Activated T-helper 2 cell treated with anti-CD3 and anti-CD28 coated beads, Interferon-gamma antibody, Interleukin-2, Interleukin-4, amounts not matched to agents 10 μg/mL and 5 μg/mL and 100 μg/mL, durations not matched to agents 14 hours and 24 hours and 36 hours (primary cell): ENCODE data around the gene GPR149. TPM values are rescaled to one million over a fixed set of nuclear protein-coding genes. Genes with fewer than 3 reads are reported as not detected.

Experiments used
- DNase-seq: peaks from one replicate; pipeline ENCODE4 v3.0.0; 2021; ENCODE audit warnings: low spot score
- H3K27ac Mint-ChIP-seq: one replicate; pipeline ENCODE4 v1.8.0; 2021; ENCODE audit warnings: mixed read lengths
- H3K27me3 Mint-ChIP-seq: one replicate; pipeline ENCODE4 v1.8.0; 2021; ENCODE audit warnings: low read depth, mixed read lengths
- H3K36me3 Mint-ChIP-seq: one replicate; pipeline ENCODE4 v1.8.0; 2021; ENCODE audit warnings: low read depth, mixed read lengths
- H3K4me1 Mint-ChIP-seq: one replicate; pipeline ENCODE4 v1.8.0; 2021; ENCODE audit warnings: low read depth, mixed read lengths
- H3K4me3 Mint-ChIP-seq: one replicate; pipeline ENCODE4 v1.8.0; 2021; ENCODE audit warnings: low read depth, mild to moderate bottlenecking, moderate library complexity, mixed read lengths
- H3K9me3 Mint-ChIP-seq: one replicate; pipeline ENCODE4 v1.8.0; 2021; ENCODE audit warnings: mixed read lengths
- intact Hi-C: fragments of 100-400 bp; cut with micrococcal nuclease; formaldehyde crosslinking; loops from one replicate; pipeline ENCODE4 v1.15.1; 2023
- total RNA-seq: library from RNA; stranded (reverse); gene quantifications from 2 replicates; pipeline ENCODE4 v1.2.3, GENCODE V29; 2022

GPR149 gene
- total RNA-seq, 1 donor from 2014 or later, result not detected

GRCh38 chr3:154389861-154390260, 40.1 kb downstream of the GPR149 start:
- Mint-ChIP-seq H3K9me3 (no peaks in the 10 kb centered on the region), H3K4me3 (no peak overlapping the region), H3K36me3 (no peaks in the 10 kb centered on the region), H3K4me1 (no peaks in the 10 kb centered on the region), H3K27me3 (peaks cover 10% of the 10 kb centered on the region), H3K27ac (no peak overlapping the region)
- intact Hi-C loops, result no loop called here
- DNase-seq, result no peak

- Mint-ChIP-seq H3K9me3 (no peaks in the 10 kb centered on the region), H3K4me3 (no peak overlapping the region), H3K27ac (no peak overlapping the region), H3K4me1 (no peaks in the 10 kb centered on the region), H3K36me3 (no peaks in the 10 kb centered on the region), H3K27me3 (no peaks in the 10 kb centered on the region)
- intact Hi-C loops, result no loop called here
- no peak for DNase-seq
Measured at GRCh38 chr3:154384479-154384878, 45.5 kb downstream of the GPR149 start.

- Mint-ChIP-seq H3K27me3 (no peaks in the 10 kb centered on the region), H3K4me1 (no peaks in the 10 kb centered on the region), H3K27ac (no peak overlapping the region), H3K4me3 (no peak overlapping the region), H3K9me3 (no peaks in the 10 kb centered on the region), H3K36me3 (no peaks in the 10 kb centered on the region)
- intact Hi-C loops, result no loop called here
- DNase-seq, result no peak
Measured at GRCh38 chr3:154378311-154378710, 51.7 kb downstream of the GPR149 start.

GRCh38 chr3:154367221-154367620, 62.8 kb downstream of the GPR149 start:
- H3K27ac Mint-ChIP-seq, result no peak overlapping the region
- no peaks in the 10 kb centered on the region for H3K36me3 Mint-ChIP-seq
- no peak overlapping the region for H3K4me3 Mint-ChIP-seq
- intact Hi-C loops, result no loop called here
- no peaks in the 10 kb centered on the region for H3K9me3 Mint-ChIP-seq
- no peaks in the 10 kb centered on the region for H3K4me1 Mint-ChIP-seq
- no peak for DNase-seq
- H3K27me3 Mint-ChIP-seq, result peaks cover 1% of the 10 kb centered on the region

- H3K4me3 Mint-ChIP-seq, result no peak overlapping the region
- H3K9me3 Mint-ChIP-seq, result no peaks in the 10 kb centered on the region
- H3K4me1 Mint-ChIP-seq, result no peaks in the 10 kb centered on the region
- no peak for DNase-seq
- H3K27ac Mint-ChIP-seq, result no peak overlapping the region
- no peaks in the 10 kb centered on the region for H3K36me3 Mint-ChIP-seq
- peaks cover 1% of the 10 kb centered on the region for H3K27me3 Mint-ChIP-seq
- intact Hi-C loops, result no loop called here
Measured at GRCh38 chr3:154364849-154365248, 65.1 kb downstream of the GPR149 start.

GRCh38 chr3:154361099-154361498, 68.9 kb downstream of the GPR149 start:
- no peak overlapping the region for H3K4me3 Mint-ChIP-seq
- no peaks in the 10 kb centered on the region for H3K4me1 Mint-ChIP-seq
- no peaks in the 10 kb centered on the region for H3K9me3 Mint-ChIP-seq
- DNase-seq, result no peak
- H3K36me3 Mint-ChIP-seq, result no peaks in the 10 kb centered on the region
- H3K27me3 Mint-ChIP-seq, result peaks cover 1% of the 10 kb centered on the region
- H3K27ac Mint-ChIP-seq, result no peak overlapping the region
- intact Hi-C loops, result no loop called here

- Mint-ChIP-seq H3K9me3 (no peaks in the 10 kb centered on the region), H3K36me3 (no peaks in the 10 kb centered on the region), H3K27ac (no peak overlapping the region), H3K4me3 (no peak overlapping the region), H3K27me3 (no peaks in the 10 kb centered on the region), H3K4me1 (no peaks in the 10 kb centered on the region)
- no peak for DNase-seq
- intact Hi-C loops, result no loop called here
Measured at GRCh38 chr3:154356009-154356408, 74.0 kb downstream of the GPR149 start.

GRCh38 chr3:154349223-154349622, 80.8 kb downstream of the GPR149 start:
- intact Hi-C loops, result no loop called here
- H3K9me3 Mint-ChIP-seq, result no peaks in the 10 kb centered on the region
- no peak for DNase-seq
- H3K27ac Mint-ChIP-seq, result no peak overlapping the region
- H3K4me3 Mint-ChIP-seq, result no peak overlapping the region
- peaks cover 11% of the 10 kb centered on the region for H3K27me3 Mint-ChIP-seq
- no peaks in the 10 kb centered on the region for H3K4me1 Mint-ChIP-seq
- H3K36me3 Mint-ChIP-seq, result no peaks in the 10 kb centered on the region

GRCh38 chr3:154345422-154346122, 84.4 kb downstream of the GPR149 start:
- Mint-ChIP-seq H3K4me3 (no peak overlapping the region), H3K9me3 (no peaks in the 10 kb centered on the region), H3K27me3 (peaks cover 13% of the 10 kb centered on the region), H3K27ac (no peak overlapping the region), H3K4me1 (no peaks in the 10 kb centered on the region), H3K36me3 (no peaks in the 10 kb centered on the region)
- intact Hi-C loops, result no loop called here
- no peak for DNase-seq

- Mint-ChIP-seq H3K36me3 (no peaks in the 10 kb centered on the region), H3K9me3 (no peaks in the 10 kb centered on the region), H3K27ac (no peak overlapping the region), H3K4me3 (no peak overlapping the region), H3K4me1 (no peaks in the 10 kb centered on the region), H3K27me3 (peaks cover 6% of the 10 kb centered on the region)
- intact Hi-C loops, result loop anchor here (5.0 kb wide), 2 partner anchors 984 to 1364 kb away; no protein-coding TSS in a partner anchor
- DNase-seq, result no peak
Measured at GRCh38 chr3:154338570-154338969, 91.4 kb downstream of the GPR149 start.

GRCh38 chr3:154338008-154338407, 92.0 kb downstream of the GPR149 start:
- DNase-seq, result no peak
- Mint-ChIP-seq H3K27me3 (peaks cover 12% of the 10 kb centered on the region), H3K27ac (no peak overlapping the region), H3K4me3 (no peak overlapping the region), H3K9me3 (no peaks in the 10 kb centered on the region), H3K4me1 (no peaks in the 10 kb centered on the region), H3K36me3 (no peaks in the 10 kb centered on the region)
- intact Hi-C loops, result loop anchor here (5.0 kb wide), 2 partner anchors 984 to 1364 kb away; no protein-coding TSS in a partner anchor

- H3K4me3 Mint-ChIP-seq, result no peak overlapping the region
- H3K27ac Mint-ChIP-seq, result no peak overlapping the region
- no peaks in the 10 kb centered on the region for H3K4me1 Mint-ChIP-seq
- H3K27me3 Mint-ChIP-seq, result peaks cover 15% of the 10 kb centered on the region
- no peak for DNase-seq
- H3K9me3 Mint-ChIP-seq, result no peaks in the 10 kb centered on the region
- H3K36me3 Mint-ChIP-seq, result no peaks in the 10 kb centered on the region
- intact Hi-C loops, result loop anchor here (5.0 kb wide), 2 partner anchors 987 to 1367 kb away; no protein-coding TSS in a partner anchor
Measured at GRCh38 chr3:154334973-154335420, 95.0 kb downstream of the GPR149 start.

- H3K4me1 Mint-ChIP-seq, result peaks cover 15% of the 10 kb centered on the region
- no peak overlapping the region for H3K27ac Mint-ChIP-seq
- no peak overlapping the region for H3K4me3 Mint-ChIP-seq
- intact Hi-C loops, result loop anchor here (10.0 kb wide), 2 partner anchors 703 to 1527 kb away; partner anchors contain the start of gene SLC33A1
- H3K36me3 Mint-ChIP-seq, result peaks cover 3% of the 10 kb centered on the region
- peaks cover 13% of the 10 kb centered on the region for H3K27me3 Mint-ChIP-seq
- no peak for DNase-seq
- H3K9me3 Mint-ChIP-seq, result no peaks in the 10 kb centered on the region
Measured at GRCh38 chr3:154327871-154328270, 102.1 kb downstream of the GPR149 start.
